Adipocyte (in vitro differentiated cells): ENCODE data around the gene WDFY4.
"Not testable (repeated sequence)": the region's sequence is repeated elsewhere in the genome, so short reads cannot be mapped to it uniquely, and the experiment has no call there.

Source experiments
- DNase-seq: peaks from one replicate; pipeline ENCODE4 v3.0.0-alpha.2; 2015; ENCODE audit warnings: low read depth
- H3K27me3 ChIP-seq: replicated peaks from 2 replicates; pipeline ENCODE4 v1.7.0; 2013; ENCODE audit warnings: mild to moderate bottlenecking, low read length, moderate library complexity; ENCODE audit not compliant: control insufficient read depth, insufficient read depth
- H3K36me3 ChIP-seq: 2 replicates; pipeline ENCODE4 v1.7.0; 2013; ENCODE audit warnings: low read length, mild to moderate bottlenecking, moderate library complexity; ENCODE audit not compliant: control insufficient read depth, insufficient read depth, severe bottlenecking
- H3K4me1 ChIP-seq: 2 replicates; pipeline ENCODE4 v1.7.0; 2013; ENCODE audit warnings: mild to moderate bottlenecking, low read length, moderate library complexity; ENCODE audit not compliant: control insufficient read depth, insufficient read depth
- H3K4me3 ChIP-seq: 2 replicates; pipeline ENCODE4 v1.7.0; 2013; ENCODE audit warnings: mild to moderate bottlenecking, low read length, moderate library complexity
- H3K9ac ChIP-seq: 2 replicates; pipeline ENCODE4 v1.7.0; 2013; ENCODE audit warnings: mild to moderate bottlenecking, low read length, moderate library complexity
- H3K9me3 ChIP-seq: 2 replicates; pipeline ENCODE4 v1.7.0; 2013; ENCODE audit warnings: mild to moderate bottlenecking, low read length, moderate library complexity; ENCODE audit not compliant: control insufficient read depth

WDFY4 gene

GRCh38 chr10:48684792-48685623 is at the start of gene WDFY4:
Gene WDFY4, plus strand, starts transcription at chr10:48684873. Its CDS starts 24,860 bp downstream, at chr10:48709733.
- DNase-seq, result no peak
- Histone ChIP-seq H3K27me3 (peaks cover 15% of the 10 kb centered on the region), H3K9me3 (peaks cover 10% of the 10 kb centered on the region), H3K36me3 (no peaks in the 10 kb centered on the region), H3K9ac (no peak within 1 kb of the TSS), H3K4me1 (no peaks in the 10 kb centered on the region), H3K4me3 (no peak within 1 kb of the TSS)

GRCh38 chr10:48634984-48635557 is 49.6 kb upstream of the WDFY4 start:
- no peaks in the 10 kb centered on the region for H3K36me3 ChIP-seq
- no peaks in the 10 kb centered on the region for H3K27me3 ChIP-seq
- peak overlapping the region; percentile 31 for H3K9ac ChIP-seq
- H3K9me3 ChIP-seq, result no peaks in the 10 kb centered on the region
- H3K4me3 ChIP-seq, result peak overlapping the region; percentile 48
- H3K4me1 ChIP-seq, result peaks cover 27% of the 10 kb centered on the region
- no peak for DNase-seq

- H3K9me3 ChIP-seq, result peaks cover 11% of the 10 kb centered on the region
- H3K27me3 ChIP-seq, result no peaks in the 10 kb centered on the region
- no peak overlapping the region for H3K9ac ChIP-seq
- no peak for DNase-seq
- H3K4me3 ChIP-seq, result no peak overlapping the region
- H3K4me1 ChIP-seq, result peaks cover 27% of the 10 kb centered on the region
- H3K36me3 ChIP-seq, result no peaks in the 10 kb centered on the region
Measured at GRCh38 chr10:48636231-48636630, 48.4 kb upstream of the WDFY4 start.

DNA sequence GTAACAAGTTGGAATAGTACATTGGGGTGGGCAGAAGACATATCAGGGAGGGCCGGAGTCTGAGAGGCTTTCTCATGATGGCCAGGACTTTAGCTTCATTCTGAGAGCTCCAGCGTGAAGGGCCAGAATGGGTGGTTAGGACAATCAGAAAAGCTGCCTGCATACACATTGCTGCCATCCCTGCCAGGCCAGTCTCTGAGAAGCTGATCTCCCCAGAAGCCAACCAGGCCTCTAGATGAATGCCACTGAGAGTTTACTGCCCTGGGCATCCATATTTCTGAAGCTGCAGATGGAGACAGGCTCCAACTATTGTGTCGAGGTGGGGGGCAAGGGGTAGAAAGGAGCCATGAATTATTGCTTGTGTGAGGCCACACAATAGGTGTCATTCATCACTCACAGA is 47.8 kb upstream of the WDFY4 start:
- H3K9ac ChIP-seq, result no peak overlapping the region
- peaks cover 15% of the 10 kb centered on the region for H3K9me3 ChIP-seq
- no peak overlapping the region for H3K4me3 ChIP-seq
- peaks cover 27% of the 10 kb centered on the region for H3K4me1 ChIP-seq
- H3K36me3 ChIP-seq, result no peaks in the 10 kb centered on the region
- DNase-seq, result no peak
- no peaks in the 10 kb centered on the region for H3K27me3 ChIP-seq

DNA sequence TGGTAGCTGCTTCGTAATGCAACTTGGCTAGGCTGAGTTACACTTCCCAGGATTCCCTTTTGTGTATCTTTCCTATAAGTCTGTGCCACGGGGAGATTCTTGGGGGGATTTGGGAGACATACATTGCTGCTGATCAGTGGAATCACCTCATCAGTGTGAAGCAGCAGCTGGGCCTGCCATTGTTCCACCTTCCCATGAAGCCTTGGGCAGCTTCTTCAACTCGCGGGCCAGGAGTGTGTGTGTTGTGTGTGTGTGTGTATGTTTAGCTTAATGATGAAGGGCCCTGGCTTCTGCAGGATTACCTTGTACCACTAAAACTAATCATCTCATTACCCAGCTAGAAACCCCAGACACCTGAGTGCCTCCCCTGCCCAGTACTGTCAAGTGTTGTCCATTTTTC is 46.5 kb upstream of the WDFY4 start:
- no peaks in the 10 kb centered on the region for H3K27me3 ChIP-seq
- peaks cover 16% of the 10 kb centered on the region for H3K9me3 ChIP-seq
- no peak overlapping the region for H3K9ac ChIP-seq
- no peak for DNase-seq
- H3K36me3 ChIP-seq, result no peaks in the 10 kb centered on the region
- peaks cover 20% of the 10 kb centered on the region for H3K4me1 ChIP-seq
- H3K4me3 ChIP-seq, result no peak overlapping the region

GRCh38 chr10:48638739-48639527 is 45.7 kb upstream of the WDFY4 start:
- no peaks in the 10 kb centered on the region for H3K27me3 ChIP-seq
- no peak overlapping the region for H3K4me3 ChIP-seq
- peaks cover 16% of the 10 kb centered on the region for H3K9me3 ChIP-seq
- no peaks in the 10 kb centered on the region for H3K36me3 ChIP-seq
- H3K9ac ChIP-seq, result no peak overlapping the region
- peaks cover 18% of the 10 kb centered on the region for H3K4me1 ChIP-seq
- no peak for DNase-seq

- H3K4me1 ChIP-seq, result peaks cover 13% of the 10 kb centered on the region
- H3K36me3 ChIP-seq, result no peaks in the 10 kb centered on the region
- DNase-seq, result no peak
- H3K27me3 ChIP-seq, result no peaks in the 10 kb centered on the region
- no peak overlapping the region for H3K9ac ChIP-seq
- peaks cover 16% of the 10 kb centered on the region for H3K9me3 ChIP-seq
- no peak overlapping the region for H3K4me3 ChIP-seq
Measured at GRCh38 chr10:48639632-48640031, 45.0 kb upstream of the WDFY4 start.

DNA sequence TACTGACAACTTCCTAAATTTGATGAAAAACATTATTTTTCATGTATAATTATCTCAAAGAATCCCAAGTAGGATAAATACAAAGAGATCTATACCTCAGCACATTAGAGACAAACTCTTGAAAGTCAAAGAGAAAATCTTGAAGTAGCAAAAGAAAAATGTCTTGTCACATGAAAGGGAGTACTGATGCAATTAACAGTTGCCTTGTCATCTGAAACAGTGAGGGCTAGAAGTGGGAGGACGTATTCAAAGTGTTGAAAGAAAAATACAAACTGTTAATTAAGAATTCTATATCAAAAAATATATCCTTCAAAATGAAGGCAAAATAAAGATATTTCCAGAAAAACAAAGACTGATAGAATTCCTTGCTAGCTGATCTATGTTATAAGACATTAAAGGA is 44.3 kb upstream of the WDFY4 start:
- Histone ChIP-seq H3K4me1 (peaks cover 6% of the 10 kb centered on the region), H3K9me3 (peaks cover 16% of the 10 kb centered on the region), H3K9ac (no peak overlapping the region), H3K36me3 (no peaks in the 10 kb centered on the region), H3K27me3 (no peaks in the 10 kb centered on the region), H3K4me3 (no peak overlapping the region)
- DNase-seq, result no peak

- H3K9me3 ChIP-seq, result peaks cover 16% of the 10 kb centered on the region
- not testable (repeated sequence) for H3K36me3 ChIP-seq, DNase-seq, H3K4me3 ChIP-seq, H3K4me1 ChIP-seq, H3K9ac ChIP-seq, H3K27me3 ChIP-seq
Measured at GRCh38 chr10:48641099-48641690, 43.5 kb upstream of the WDFY4 start.

DNA sequence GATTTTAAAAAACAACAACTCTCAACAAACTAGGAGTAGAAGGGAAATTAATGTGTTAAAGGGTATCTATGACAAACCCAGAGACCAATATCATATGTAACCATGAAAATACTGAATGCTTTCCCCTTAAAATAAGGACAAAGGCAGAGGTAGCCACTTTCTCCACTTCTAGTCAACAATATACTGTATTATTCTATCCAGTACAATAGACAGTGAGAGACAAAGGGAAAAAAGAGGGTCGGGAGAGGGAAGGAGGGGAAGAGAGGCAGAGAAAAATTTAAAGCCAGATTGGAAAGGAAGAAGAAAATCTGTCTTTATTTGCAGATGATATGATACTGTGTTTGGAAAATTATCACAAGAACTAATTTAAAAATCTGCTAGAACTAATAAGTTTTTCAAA is 39.1 kb upstream of the WDFY4 start:
- Histone ChIP-seq H3K36me3 (no peaks in the 10 kb centered on the region), H3K4me1 (no peaks in the 10 kb centered on the region), H3K4me3 (no peak overlapping the region), H3K9me3 (peaks cover 11% of the 10 kb centered on the region), H3K27me3 (no peaks in the 10 kb centered on the region), H3K9ac (no peak overlapping the region)
- DNase-seq, result no peak

DNA sequence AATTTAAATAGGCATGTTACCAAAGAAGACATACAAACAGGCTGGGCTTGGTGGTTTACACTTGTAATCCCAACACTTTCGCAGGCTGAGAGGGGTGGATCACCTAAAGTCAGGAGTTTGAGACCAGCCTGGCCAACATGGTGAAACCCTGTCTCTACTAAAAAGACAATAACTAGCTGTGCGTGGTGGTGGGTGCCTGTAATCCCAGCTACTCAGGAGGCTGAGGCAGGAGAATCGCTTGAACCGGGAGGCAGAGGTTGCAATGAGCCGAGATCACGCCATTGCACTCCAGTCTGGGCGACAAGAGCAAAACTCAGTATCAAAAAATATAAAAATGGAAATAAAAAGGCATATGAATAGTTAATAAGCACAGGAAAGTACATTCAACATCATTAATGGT is 37.6 kb upstream of the WDFY4 start:
- DNase-seq, H3K4me3 ChIP-seq, H3K27me3 ChIP-seq, H3K9me3 ChIP-seq, H3K36me3 ChIP-seq, H3K9ac ChIP-seq, H3K4me1 ChIP-seq: not testable (repeated sequence)
